GM19193 (cell line): ENCODE data around the gene STMN1.

Source experiments
- POLR2A ChIP-seq: IDR thresholded peaks from 4 replicates; pipeline ENCODE4 v1.6.1; 2011; ENCODE audit not compliant: insufficient read depth, insufficient read length; ENCODE audit errors: extremely low read depth

The STMN1 gene

GRCh38 chr1:25905680-25906643, at the start of gene STMN1:
TSS of gene STMN1 (minus strand) at chr1:25906419. CDS start at chr1:25904676, 1,743 bp downstream.
- peak; percentile 94 for TF ChIP-seq POLR2A

- no peak for TF ChIP-seq POLR2A
Measured at GRCh38 chr1:25955553-25955952, 49.3 kb upstream of the STMN1 start.

GRCh38 chr1:25954282-25954938, 48.2 kb upstream of the STMN1 start:
- no peak for TF ChIP-seq POLR2A

GRCh38 chr1:25952841-25953401, 46.7 kb upstream of the STMN1 start:
- no peak for TF ChIP-seq POLR2A

GRCh38 chr1:25948641-25949040, 42.4 kb upstream of the STMN1 start:
- TF ChIP-seq POLR2A = no peak

- TF ChIP-seq POLR2A = no peak
Measured at GRCh38 chr1:25947027-25947426, 40.8 kb upstream of the STMN1 start.

GRCh38 chr1:25945761-25946160, 39.5 kb upstream of the STMN1 start:
- no peak for TF ChIP-seq POLR2A

- TF ChIP-seq POLR2A = no peak
Measured at GRCh38 chr1:25944986-25945385, 38.8 kb upstream of the STMN1 start.

GRCh38 chr1:25936947-25937346, 30.7 kb upstream of the STMN1 start:
- no peak for TF ChIP-seq POLR2A

GRCh38 chr1:25933479-25934365, 27.5 kb upstream of the STMN1 start:
- TF ChIP-seq POLR2A = no peak

GRCh38 chr1:25932321-25932720, 26.1 kb upstream of the STMN1 start:
- no peak for TF ChIP-seq POLR2A

GRCh38 chr1:25929016-25929415, 22.8 kb upstream of the STMN1 start:
- no peak for TF ChIP-seq POLR2A

GRCh38 chr1:25927521-25928265, 21.5 kb upstream of the STMN1 start:
- no peak for TF ChIP-seq POLR2A
